HG02759 (cell line): ENCODE measurements around the gene KCNB1.

Experiments
- ATAC-seq: cut with Tn5 transposase; IDR thresholded peaks from one replicate; pipeline ENCODE4 v1.9.1; 2021; ENCODE audit warnings: mild to moderate bottlenecking, moderate library complexity; ENCODE audit not compliant: unreplicated experiment

KCNB1 gene

DNA sequence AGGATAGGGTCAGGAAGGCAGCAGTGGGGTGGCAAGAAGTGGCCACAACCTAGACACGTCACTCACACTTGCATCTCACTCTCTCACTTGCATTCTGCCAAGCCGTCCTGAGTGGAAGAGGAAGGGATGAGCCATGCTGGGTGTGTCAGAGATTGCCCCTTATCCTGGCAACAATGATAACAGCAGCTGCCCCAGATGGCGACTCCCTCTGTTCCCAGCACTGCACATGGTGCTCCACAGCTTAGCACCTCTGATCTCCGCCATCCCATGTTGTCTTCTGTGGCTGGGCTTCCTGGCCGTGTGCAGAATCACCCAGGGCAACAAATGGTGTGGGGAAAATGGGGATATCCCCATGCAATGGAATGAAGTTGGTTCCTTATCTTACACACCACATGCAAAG, 11.1 kb downstream of the KCNB1 start:
- ATAC-seq, result no peak

DNA sequence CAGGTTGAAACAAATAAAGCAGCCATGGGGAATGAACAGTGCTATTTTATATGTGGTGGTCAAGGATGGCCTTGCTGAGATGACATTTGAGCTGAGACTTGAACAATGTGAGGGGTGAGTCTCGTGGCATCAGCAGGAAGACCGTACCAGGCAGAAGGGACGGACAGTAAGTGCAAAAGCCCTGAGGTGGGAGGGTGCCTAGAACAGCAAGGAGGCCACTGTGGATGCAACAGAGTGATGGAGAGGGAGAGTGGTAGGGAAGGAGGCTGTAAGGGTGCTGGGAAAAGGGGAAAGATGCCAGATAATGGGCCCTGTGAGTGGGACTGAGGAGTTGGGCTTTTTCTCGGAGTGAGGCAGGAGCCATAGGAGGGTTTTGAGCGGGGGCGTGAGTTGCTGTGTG, 11.5 kb downstream of the KCNB1 start:
- ATAC-seq, result no peak

DNA sequence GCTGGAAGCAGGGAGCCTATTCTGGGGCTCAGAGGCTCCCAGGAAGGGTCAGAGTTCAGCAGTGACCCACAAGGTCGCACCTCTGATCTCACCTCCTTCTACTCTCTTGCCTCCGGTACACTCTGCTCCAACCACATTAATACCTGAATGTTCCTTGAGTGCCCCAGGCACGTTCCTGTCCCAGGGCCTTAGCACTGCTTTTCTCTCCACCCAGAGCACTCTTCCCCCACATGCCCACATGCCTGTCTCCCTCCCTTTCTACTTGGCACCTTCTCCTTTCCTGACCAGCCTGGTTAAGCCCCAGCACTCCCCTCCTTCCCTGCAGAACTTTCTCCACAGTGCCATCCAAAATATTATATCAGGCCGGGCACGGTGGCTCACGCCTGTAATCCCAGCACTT, 13.4 kb downstream of the KCNB1 start:
- ATAC-seq, result no peak

DNA sequence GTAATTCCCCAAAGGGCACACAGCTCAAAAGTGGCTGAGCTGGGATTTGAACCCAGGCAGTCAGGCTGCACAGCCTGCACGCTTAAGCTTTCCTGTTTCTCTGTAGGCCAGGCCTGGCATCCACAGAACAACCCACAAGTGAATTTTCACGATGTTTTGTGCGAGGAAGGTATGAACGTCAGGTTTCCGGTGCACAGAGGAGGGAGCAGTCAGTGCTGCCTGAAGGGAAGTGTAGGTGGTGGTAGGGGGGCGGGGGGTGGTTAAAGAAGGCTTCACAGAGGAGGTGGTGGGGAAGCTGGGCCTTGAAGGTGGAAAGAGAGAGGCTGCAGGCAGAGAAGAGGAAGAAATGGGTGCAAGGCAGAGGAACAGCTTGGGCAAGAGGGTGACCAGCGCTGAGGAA, 14.1 kb downstream of the KCNB1 start:
- no peak for ATAC-seq

DNA sequence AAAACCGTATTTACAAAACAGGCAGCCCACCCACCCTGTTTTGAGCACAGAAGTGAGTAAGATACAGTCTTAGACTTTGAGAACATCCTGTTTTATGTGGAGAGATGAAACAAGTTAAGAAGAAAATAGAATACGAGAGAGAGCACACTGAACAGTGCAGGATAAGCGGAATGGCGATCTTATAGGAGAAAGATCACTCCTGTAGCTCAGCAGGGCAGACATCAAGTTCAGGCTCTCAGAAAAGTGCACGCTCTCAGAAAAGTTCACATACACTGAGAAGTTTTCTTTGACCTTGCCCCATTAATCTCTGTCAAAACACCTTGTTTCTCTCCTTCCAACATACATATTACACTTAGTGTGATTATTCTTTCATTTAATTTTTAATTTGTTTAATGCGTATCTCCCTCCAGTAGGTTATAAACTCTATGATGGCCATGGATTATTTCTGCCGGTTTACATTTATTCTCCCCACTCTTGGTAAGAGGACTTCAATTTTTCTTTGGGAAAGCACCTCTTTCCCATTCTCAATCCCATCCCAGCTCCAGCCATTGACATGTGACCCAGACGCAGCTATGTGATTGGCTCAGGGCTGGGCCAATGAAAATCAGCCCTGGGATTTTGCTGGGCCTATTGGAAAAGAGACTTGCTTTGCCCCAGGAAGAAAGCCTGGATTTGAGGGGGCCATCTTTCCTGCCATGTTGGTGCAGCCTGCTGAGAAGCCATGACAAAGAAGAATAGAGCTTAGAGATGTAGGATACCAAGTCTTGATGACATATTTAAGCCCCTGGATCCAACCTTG, 16.2 kb downstream of the KCNB1 start:
- no peak for ATAC-seq

DNA sequence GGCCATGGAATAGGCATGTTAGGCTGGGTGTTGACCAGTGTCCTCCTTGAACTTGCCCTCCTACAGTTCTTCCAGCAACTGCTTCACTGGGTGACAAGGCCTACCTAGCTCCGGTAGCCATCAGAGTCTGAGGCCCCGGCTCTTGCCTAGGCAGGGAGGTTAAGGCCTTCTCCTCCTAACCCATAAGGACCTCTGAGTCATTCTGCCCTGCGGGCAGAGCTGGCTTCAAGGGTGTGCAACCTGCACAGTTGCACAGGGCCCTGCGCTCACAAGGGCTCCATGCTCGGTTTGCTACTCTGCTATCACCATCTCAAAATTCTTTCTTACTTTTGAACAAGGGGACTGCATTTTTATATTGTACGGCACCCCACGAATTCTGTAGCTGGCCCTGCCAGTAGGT, 17.9 kb downstream of the KCNB1 start:
- no peak for ATAC-seq

DNA sequence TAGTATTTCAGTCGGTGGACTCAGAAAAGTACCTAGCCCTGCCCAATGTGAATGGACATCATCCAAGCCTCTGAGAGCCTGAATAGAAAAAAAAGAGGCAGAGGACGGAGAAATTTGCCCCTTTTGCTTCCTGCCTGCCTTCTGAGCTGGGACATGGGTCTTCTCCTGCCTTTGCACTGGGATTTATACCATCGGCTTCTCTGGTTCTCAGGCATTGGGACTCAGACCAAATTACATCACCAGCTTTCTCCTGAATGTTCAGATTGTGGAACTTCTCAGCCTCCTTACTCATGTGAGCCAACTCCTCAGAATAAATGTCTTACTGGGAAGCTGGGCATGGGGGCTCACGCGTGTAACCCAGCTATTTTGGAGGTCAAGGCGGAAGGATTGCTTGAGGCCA, 19.8 kb downstream of the KCNB1 start:
- ATAC-seq, result no peak

DNA sequence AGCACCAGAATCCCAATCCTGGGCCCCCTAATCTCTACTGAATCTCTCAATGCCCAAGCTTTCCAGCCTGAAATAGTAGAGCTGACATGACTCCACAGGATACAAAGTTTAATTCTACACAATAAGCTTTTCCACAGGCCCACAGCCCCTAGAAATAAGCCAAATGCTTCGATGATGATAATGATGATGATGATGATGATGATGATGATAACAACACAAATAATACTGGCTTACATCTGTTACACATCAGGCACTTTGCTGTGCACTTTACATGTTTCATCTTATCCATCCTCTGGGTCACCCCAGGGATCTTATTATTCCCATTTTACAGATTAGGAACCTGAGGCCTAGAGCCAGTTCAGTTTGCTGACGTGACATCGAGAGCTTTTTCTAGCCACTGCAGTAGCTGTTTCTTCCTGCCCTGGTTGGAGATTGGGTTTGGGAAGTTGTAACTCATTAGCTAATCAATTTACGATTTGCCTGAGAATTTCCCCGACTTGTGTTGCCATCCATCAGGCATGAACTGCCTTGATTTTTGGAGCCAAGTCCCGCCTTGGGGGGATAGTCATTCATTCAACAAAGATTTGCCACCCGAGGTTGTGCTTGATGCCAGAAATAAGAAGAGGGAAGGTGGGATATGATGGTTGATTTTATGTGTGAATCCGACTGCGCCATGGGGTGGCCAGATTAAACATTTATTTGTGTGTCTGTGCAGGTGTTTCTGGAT, 20.4 kb downstream of the KCNB1 start:
- ATAC-seq, result no peak

DNA sequence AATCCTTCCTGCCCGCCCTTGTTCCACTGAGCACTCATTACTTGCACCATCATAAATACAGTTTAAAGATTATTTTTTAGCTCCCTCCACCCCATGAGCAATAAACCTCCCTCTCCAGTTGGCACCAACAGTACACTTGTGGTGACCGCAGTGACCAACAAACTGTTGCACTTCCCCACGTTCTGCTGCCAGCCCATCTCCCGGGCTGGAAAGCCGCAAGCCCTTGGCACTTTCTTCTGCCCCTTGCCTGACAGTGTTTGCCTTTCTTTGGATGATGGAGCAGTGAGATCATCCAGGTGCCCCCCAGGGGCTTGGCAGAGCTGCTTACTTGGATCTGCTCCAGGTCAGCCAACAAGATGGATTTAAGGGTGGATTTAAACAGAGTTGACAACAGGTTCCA, 21.6 kb downstream of the KCNB1 start:
- no peak for ATAC-seq

DNA sequence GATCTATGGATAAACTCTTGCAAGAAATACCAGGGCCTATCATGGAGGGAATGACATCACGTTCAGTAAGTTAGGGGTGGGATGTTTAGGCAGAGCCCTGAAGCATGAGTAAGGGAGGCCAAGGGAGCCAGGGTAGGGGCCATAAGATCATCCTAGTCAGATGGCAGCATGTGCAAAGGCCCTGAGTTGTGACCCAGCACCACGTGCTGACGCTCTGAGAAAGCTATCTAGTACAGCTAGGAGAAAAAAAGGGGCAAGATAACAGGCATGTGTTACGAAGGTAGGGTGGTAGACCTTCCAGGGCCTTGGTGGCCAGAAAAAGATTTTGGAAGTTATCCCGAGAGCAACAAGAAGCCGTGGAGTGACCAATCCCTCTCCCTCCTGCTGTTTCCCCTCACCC, 22.3 kb downstream of the KCNB1 start:
- no peak for ATAC-seq

DNA sequence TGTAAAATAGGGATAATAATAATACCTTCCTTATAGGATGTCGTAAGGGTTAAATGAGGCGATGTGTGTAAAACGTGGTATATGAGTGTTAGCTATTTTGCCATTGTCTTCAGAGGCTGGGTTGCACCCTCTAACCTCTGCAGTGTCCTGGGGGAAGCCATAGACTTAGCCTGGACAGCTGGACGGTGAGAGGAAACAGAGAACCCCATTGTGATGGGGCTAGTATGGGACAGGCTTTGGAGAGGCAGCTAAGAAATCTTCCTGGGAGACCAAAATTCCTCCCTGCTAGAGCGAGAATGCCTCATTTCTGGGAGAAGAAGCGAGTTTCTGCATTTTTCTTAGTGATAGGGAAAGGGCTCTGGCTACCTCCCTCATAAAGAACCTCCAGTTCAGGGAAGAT, 22.8 kb downstream of the KCNB1 start:
- ATAC-seq, result no peak

DNA sequence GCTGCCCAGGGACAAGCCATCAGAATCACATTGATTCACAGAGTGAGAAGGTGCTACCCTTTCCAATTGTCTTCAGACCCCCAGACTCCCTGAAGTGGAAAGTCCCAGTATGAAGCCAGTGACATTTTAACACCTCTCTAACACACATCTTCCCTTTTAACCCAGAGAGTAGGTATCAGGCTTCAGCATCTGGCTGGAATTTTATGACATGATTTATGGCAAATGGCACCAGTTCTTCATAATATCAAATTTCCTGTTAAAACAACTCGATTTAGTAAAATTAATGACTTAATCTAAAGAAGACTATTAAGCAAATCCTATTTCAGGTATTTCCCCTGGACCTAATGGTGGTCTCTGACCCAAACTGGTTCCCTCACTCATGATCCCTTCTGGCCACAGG, 25.0 kb downstream of the KCNB1 start:
- no peak for ATAC-seq

DNA sequence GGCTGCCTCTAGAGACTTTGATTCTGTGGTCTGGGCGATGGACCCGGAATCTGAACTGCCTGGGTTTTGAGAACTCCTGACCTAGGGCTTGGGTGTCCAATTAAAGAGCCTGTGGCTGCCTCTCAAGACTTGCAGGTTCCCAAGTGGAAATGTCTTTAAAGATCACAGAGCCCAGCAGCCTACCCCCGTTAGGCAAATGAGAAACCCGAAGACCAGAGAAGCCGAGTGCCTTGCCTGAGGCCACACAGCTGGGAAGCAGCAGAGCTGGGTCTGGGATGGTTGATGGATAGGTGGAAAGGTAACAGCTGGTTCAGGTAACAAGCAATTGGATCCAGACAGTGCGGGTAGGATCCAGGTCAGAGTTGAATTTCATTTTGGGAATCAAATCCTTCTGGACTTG, 25.8 kb downstream of the KCNB1 start:
- ATAC-seq, result no peak

DNA sequence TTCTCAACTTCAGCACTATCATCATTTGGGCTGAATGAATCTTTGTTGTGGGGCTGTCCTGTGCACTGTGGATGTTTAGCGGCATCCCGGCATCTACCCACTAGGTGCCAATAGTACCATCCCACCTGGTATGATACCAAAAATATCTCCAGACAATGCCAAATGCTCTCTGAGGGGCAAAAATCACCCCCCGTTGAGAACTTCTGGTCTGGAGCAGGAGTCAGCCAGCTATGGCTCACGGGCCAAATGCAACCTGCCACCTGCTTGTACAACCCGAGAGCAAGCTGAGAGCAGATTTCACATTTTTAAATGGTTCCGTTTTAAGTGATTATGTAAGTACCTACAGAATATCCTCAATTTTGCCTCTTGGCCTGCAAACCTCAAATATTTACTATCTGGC, 26.8 kb downstream of the KCNB1 start:
- ATAC-seq, result no peak

DNA sequence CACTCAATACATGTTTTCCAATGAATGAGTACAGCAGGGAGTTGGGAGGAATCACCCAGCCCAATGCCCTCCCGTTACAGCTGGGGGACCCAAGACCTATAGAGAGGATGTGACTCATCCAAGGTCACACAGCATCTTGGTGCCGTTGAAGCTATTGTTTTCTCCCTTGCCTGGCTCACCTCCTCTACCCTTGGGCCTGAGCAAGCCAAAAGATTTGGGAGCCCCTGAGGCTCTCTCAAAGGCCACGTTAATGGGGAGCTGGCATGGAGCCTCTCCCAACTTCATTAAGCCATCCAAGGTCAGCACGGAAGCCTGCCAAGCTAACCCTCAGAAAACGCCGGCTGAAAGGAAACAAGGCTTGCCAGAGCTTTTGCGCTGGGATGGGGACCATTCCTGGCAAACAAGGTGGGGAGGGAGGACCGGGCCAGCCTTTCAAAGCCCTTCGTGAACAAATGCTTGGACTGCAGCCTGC, 30.4 kb downstream of the KCNB1 start:
- no peak for ATAC-seq

DNA sequence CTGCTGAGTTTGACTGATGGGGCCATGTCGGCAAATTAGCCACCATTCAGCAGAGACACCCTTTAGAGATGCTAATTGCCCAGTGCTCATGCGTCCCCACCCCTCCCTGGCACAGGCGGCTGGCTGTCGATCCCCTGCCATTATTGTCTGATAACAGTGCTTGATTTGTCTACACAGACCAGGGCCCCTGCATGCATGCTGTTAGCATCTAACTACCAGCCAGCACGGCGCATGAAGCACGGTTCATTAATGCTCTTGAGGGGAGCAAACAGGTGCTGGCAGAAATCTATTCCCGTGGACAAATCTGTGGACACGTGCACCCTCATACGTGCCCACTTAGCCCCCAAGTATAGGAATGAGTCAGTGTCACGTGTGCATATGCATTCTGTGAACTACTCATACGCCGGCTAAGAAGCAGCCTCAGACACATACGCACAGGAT, 32.2 kb downstream of the KCNB1 start:
- ATAC-seq, result no peak

DNA sequence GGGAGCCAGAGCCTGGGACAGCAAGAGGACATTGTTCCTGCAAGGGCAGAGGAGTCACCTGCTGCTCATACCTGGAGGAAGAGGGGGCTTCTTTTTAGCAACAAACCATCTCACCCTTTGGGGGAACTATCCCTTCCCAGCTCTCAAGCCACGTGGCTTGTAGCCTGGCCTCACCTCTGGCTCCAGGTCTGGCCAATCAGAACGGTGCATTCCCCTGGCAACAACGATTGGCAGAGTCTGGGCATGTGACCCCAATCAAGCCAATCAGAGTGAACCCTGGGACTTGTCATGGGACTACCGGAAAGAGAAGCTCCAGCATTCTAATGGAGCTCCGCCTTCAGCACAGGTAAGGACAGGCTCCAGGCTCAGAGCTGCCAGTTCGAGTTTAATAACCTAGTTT, 33.6 kb downstream of the KCNB1 start:
- ATAC-seq, result no peak

DNA sequence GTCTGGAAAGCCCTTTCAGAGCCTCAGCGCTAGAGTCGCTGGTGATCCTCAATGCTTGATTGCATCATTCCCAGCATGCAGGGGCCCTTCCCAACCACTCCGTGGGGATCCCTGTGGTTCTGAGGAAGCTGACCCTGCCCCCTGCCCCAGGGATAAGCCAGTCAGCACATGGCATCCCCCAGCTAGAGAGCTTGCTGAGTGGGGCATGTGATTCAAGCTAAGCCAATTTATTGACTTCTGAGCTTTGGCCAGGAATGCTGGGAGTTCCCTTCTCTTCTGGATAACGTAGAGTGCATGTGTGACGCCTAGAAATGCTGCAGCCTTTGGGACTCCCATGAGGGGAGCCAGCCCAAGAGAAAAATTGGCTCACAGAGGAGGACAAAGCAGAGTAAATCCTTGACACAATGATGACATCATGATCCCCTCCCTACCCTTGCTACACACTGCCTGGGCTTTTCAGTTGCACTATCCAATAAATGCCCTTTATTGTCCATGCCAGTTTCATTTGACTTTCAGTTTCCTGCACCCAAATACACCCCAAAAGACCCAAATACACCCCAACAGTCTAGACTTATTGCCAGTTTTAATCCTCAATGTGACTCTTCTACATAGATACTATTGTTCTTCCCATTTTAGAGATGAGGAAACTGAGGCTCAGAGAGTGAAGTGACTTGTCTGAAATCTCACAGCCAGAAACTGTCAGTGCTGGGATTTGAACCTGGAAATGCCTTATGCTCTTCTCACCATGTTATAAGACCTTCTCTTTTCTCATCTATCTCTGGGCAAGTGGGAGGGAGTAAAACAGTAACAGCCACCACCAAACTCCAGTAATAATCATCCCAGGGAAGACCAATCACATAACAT, 34.3 kb downstream of the KCNB1 start:
- ATAC-seq, result no peak

DNA sequence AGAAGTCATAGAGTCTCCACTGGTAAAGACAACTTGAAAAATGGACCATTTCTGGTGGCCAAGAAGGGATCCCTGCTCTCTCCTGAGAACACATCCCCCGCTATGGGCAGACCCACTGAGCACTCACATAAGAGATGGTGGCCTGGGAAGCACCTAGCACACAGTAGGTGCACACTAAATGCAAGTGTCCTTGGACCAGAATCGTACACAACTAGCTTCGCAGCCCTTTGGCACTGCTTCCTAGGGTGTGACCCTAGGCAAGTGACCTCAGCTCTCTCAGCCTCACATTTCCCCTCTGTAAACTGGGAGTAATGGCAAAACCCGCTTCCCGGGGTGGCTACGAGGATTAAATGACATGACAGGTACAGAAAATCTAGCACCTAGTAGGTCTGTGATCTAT, 35.1 kb downstream of the KCNB1 start:
- no peak for ATAC-seq

DNA sequence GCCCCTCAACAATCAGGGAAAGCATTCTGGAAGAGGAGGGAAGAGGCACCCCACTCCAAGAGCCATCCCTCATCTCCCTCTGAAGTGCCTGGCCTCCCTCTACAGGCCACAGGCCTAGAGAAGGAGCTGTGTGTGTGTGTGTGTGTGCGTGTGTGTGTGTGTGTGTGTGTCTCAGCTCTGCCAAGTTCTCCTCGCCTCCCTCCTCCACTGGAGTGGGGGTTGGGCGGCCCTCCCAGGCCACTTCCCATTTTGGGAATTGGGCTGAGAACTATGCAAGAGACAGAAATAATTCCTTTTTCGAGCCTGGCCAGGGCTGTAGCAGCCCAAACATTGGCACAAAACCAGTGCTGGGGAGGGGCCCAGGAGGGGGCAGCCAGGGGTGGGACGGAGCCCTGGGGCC, 35.7 kb downstream of the KCNB1 start:
- ATAC-seq, result no peak

DNA sequence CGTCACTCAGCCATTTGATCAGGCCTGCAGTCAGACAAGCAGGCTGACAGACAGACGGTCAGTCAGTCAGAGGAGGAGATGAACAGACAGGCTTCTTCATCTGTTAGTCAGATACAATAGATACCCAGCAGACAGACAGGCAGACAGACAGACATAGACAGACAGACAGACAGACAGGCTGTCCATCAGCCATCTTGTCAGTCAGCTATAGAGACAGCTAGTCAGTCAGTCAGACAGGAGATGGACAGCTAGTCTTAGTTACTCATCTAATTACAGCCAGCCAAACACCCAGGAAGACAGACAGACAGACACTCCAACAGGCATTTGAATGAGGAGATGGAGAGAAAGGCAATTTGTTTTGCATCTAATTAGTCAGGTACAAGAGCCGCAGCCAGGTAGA, 36.4 kb downstream of the KCNB1 start:
- no peak for ATAC-seq

DNA sequence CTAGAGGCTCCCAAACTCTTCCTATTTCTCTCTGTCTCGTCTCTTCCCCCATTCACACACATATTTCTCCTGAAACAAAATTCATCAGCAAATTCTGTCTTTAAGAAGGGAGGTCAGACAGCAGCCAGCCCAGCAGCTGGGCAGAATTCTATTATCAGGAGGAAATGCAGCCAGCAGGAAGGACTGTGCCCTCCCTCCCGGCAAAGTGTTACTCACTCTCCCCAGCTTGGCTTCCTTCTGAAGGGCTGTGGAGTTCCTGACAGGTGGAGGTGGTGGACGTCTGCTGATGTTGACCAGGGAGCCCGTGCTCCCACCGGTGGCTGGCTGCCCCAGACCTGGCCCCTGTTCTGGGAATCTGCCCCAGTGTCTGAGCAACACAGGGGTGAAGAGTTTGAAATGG, 37.3 kb downstream of the KCNB1 start:
- no peak for ATAC-seq
